GM19455 (cell line): ENCODE data around the gene SCGB3A1.

ENCODE experiments used
- ATAC-seq: cut with Tn5 transposase; IDR thresholded peaks from one replicate; pipeline ENCODE4 v1.9.1; 2021; ENCODE audit not compliant: unreplicated experiment

Gene SCGB3A1

DNA sequence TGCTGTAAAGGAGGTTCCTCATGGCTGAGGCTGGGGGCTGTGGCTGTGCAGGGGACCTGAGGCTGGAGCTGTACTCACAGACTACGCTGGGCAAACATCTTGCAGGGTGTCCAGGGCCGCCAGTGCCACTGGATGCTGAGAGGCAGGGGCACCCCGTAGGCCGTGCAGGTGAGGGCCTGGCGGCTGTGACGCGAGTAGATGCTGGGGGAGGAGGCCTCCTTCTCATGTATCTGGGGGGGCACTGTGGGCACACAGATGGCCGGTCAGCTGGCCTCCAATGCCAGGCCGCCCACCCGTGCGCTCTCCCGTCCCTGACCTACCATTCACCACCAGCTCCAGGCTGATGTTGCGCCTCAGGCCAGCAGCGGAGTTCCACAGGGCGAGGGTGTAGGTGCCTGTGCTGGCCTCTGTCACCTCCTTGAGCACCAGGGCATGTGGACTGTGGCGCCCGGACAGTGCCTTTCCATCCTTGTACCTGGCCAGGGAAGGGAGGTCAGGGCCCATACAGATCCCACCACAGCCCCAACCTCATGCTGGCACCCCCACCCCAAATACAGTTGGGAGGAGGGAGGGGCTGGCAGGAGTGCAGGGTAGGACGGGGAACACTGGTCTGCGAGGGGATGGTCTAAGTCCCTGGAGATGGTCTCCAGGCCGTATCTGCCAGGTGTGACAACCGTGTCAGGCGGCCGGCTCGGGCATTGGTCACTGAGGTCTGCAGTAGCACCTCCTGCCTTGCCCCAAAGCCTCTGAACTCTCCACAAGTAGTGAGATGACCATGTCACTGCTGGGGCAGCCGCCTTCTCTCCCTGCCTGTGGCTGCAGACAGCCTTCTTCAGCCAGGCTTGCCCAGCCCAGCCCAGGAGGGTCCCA lies 34.7 kb upstream of the SCGB3A1 start:
- no peak for ATAC-seq

GRCh38 chr5:180625125-180625790 lies 34.0 kb upstream of the SCGB3A1 start:
- ATAC-seq: no peak

GRCh38 chr5:180624587-180624986 lies 33.3 kb upstream of the SCGB3A1 start:
- ATAC-seq: no peak

DNA sequence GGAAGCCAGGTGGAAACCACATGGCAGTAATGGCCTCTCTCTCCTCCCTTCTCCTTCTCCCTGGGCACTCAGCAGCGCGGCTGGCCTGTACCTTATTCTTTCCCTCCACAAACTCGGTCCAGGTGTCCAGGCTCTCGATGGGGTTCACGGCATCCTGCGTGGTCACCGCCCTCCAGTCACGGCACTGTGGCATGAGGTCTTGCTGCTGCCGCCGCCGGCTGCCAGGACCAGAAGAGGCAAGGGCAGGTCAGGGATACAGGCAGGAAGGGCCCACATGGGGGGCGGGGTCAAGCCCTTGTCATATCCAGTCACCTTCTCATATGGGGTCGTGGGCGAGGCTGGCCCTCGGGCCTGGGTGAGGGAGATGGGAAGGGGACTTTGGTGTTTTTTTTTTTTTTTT lies 32.5 kb upstream of the SCGB3A1 start:
- no peak for ATAC-seq

- ATAC-seq: no peak
Observed at GRCh38 chr5:180623411-180623834, 32.1 kb upstream of the SCGB3A1 start.

- ATAC-seq: no peak
Observed at GRCh38 chr5:180622910-180623309, 31.6 kb upstream of the SCGB3A1 start.

DNA sequence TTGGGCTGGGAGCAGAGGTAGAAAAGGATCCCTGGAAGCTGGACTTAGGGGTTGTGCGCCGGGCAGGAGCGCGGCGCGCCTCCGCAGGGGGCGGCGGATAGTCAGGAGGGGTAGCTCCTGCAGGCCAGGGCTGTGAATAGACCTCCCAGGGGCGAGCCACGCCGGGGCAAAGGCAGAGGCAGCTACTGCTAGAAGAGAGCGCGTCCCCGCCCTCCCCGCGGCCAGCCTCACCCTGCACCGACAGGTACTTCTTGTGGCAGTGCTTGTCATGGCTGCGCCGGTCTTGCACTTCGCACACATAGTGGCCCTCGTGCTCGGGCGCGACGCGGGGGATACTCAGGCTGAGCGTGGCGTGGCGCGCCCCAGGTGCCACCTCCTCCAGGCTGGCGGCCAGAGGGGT lies 30.0 kb upstream of the SCGB3A1 start:
- no peak for ATAC-seq

GRCh38 chr5:180620014-180620413 lies 28.7 kb upstream of the SCGB3A1 start:
- no peak for ATAC-seq

DNA sequence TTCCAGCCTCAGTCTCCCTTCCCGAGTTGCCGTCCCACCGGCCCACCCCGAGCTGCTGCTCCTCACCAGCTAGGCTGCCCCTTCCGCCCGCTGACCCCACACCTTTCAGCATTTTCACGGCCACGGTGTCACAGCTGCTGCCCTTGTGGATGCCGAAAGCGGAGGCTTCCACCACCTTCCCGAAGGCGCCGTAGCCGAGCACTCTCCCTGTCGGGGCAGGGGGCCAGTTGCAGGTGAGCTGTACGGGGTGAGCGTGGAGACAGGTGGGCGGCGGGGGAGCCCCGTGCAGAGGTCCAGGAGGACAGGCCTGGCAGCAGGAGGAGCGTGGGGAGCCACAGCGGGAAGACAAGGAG lies 28.2 kb upstream of the SCGB3A1 start:
- no peak for ATAC-seq

DNA sequence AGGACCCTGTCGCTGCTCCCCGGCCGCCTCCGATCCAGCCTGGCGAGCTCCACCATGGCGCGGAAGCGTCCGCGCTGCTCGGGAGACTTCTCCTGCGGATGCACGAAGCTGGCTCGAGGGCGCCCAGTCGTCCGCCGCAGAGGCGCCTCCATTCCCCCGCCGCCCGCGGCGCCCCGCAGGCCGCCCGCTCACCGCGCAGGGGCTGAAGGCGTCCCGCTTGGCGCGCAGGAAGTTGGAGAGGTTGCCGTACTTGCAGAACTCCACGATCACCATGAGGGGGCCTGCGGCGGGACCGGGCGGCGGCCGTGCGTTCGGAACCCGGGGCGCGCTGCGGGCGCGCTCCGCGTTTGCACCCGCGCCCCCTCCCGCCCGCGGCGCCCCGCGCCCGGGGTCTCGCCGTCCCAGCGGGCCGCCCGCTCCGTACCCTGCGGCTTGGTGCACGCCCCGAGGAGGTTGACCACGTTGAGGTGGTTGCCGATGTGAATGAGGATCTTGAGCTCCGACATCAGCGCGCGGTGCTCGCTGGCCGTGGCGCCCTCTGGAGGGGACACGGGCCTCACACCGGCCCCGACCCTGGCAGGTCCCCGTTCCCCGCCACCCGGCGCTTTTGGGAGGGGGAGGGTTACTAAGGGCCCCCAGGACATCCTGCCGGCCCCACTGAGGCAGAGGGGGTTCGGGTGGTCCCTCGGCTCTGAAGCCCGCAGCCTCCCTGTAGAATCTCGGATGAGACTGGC lies 27.7 kb upstream of the SCGB3A1 start:
- ATAC-seq: no peak

DNA sequence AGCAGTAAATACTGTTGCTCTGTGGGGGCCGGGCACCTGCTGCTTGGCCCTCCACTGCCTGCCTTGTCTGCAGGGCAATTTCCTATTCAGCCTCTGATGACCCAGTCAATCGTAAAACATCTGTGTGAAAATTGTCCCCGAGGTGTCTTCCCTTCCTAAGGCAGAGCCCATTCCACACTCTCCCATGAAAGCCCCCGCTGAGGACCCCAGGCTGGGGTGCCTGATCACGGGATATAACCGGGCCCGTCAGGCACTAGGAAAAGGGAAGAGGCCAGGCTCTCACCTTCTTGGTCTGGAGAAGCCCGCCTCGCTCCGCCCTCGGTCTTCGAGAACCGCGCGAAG lies 27.2 kb upstream of the SCGB3A1 start:
- no peak for ATAC-seq

DNA sequence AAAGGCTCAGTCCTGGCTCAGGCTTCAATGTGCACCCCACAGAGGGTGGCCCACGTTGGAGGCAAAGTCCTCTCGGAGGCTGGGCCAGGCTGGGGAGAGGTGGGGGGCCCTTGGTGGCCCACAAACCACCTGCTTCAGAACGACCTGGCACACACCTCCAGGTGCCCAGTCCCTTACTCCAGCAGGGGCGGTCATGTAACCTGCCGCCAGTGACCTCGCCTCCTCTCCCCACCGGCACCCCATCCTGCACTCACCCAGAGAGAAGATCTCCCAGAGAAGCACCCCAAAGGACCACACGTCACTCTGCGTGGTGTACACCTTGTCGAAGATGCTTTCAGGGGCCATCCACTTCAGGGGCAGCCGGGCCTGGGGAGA lies 22.5 kb upstream of the SCGB3A1 start:
- no peak for ATAC-seq

GRCh38 chr5:180613188-180613813 lies 22.0 kb upstream of the SCGB3A1 start:
- no peak for ATAC-seq

- ATAC-seq: no peak
Observed at GRCh38 chr5:180612683-180613082, 21.4 kb upstream of the SCGB3A1 start.

DNA sequence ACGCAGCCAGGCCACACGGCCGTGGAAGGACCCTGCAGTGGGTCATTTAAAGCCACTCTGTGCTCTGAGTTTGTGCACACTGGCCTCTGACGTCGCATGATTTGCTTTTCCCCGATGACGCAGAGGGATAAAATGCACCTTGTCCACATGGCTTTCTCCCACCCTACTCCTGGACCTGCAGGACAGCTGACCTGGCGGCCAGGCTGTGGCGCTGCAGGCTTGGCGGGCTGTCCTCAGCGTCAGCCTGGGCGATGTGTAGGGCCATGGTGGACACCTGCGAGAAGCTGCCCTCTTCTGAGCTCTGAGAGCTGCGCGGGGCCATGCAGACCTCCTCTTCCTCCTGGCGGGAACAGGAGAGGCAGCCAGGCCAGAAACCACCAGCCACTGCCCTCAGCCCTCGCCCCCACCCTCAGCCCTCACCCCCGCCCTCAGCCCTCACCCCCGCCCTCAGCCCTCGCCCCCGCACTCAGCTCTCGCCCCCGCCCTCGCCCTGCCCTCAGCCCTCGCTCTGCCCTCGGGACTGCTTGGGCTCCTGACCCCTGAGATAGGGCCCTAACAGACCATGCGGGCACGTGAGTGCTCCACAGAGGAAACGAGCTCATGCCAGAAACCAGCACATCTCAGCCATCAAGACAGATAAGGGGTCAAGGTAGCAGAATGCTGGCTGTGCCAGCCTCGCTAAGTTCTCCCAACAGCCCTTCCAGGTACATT lies 20.0 kb upstream of the SCGB3A1 start:
- ATAC-seq: no peak

DNA sequence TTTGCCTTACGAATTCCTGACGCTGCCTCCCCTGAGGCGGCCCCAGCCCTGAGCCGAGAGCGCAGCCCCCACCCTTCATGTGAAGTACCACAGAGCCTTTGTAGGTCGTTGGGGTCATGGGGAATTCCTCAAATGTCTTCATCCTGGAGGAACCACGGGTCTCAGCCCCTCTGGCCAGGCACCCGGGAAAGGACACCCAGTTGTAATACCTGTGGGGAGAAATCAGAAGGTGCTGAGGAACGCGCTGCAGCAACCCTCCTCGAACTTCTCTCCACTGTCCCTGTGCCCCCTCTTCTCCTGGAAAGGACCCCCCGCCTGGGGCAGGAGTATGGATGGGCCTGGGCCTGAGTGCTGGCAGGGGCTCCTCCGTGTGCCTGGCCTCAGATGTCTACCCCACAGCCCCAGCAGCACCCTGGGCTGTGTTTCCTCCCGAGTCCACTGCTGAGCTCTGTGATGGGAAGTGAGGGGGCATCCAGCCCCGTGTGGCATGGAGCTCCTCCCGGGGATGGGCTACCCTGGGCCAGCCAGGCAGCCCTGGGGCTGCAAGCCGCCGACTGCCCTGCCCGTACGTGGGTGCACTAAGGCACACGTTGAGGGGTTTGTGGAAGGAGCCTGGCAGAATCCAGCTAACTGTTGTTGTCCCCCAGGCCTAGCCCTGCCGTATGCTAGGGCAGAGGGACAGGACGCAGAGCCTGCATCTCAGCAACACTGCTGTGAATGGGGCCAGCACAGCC lies 18.7 kb upstream of the SCGB3A1 start:
- no peak for ATAC-seq

DNA sequence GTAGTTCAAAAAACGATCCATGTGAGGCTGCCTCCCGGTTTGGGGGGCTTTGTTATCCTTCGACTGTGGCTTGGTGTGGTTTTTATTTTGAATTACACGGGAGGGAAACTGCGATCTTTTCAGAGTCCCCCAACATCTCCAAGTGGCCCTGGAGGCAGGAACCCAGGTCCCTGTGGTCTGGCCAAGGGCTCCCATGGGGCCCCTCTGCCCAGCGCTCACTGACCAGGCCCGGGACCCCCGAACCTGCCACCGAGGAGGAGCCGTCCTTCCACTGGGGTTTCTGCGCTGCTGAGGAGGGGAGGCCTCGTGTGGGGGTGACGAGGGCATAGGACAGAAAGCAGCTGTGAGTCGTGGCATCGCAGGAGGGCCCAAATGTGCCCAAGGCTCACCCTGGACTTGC lies 18.1 kb upstream of the SCGB3A1 start:
- no peak for ATAC-seq

GRCh38 chr5:180608572-180609310 lies 17.4 kb upstream of the SCGB3A1 start:
- ATAC-seq: no peak

GRCh38 chr5:180607861-180608571 lies 16.7 kb upstream of the SCGB3A1 start:
- ATAC-seq: no peak
